Adrenal gland (tissue), 12 donors: ENCODE data around the gene ZNF557. TPM values are rescaled to one million over a fixed set of nuclear protein-coding genes. Genes with fewer than 3 reads are reported as not detected.
"Not testable (repeated sequence)": the region's sequence is repeated elsewhere in the genome, so short reads cannot be mapped to it uniquely, and the experiment has no call there.

ENCODE experiments used
- DNase-seq, 7 donors: peaks; one replicate each; pipeline ENCODE4 v3.0.0-alpha.2; 2019 to 2020
- H3K27ac ChIP-seq, 5 donors: fragments of 200-600 bp; sonication (generic) in 4 of 5; 1 replicate in 3 of 5; 2 replicates in 2 of 5; pipeline versions ENCODE4 v1.5.1 to v1.8.0; 2016 to 2020; ENCODE audit warnings: mild to moderate bottlenecking in 1 of 5
- H3K27me3 ChIP-seq: fragments of 200-600 bp; 2 replicates; pipeline ENCODE4 v1.8.0; 2021
- H3K36me3 ChIP-seq, 2 donors: fragments of 200-600 bp; replicated peaks in 1 of 2; 1 replicate in 1 of 2; 2 replicates in 1 of 2; pipeline versions ENCODE4 v1.5.1 to v1.8.0; 2018 to 2022
- H3K4me1 ChIP-seq, 2 donors: fragments of 200-600 bp; replicated peaks in 1 of 2; 1 replicate in 1 of 2; 2 replicates in 1 of 2; pipeline versions ENCODE4 v1.5.1 to v1.8.0; 2018 to 2021
- H3K4me3 ChIP-seq, 4 donors: fragments of 200-600 bp; sonication (generic) in 3 of 4; one replicate each; pipeline ENCODE4 v1.5.1; 2016 to 2018
- H3K9me3 ChIP-seq, 3 donors: fragments of 200-600 bp; sonication (generic) in 1 of 3; replicated peaks in 1 of 3; 1 replicate in 2 of 3; 2 replicates in 1 of 3; pipeline versions ENCODE4 v1.5.1 to v1.8.0; 2016 to 2021
- CTCF ChIP-seq, 6 experiments: fragments of 450-650 bp in 4 of 6; fragments of 200-600 bp in 2 of 6; sonication (generic) in 1 of 6; IDR thresholded peaks; 1 replicate in 5 of 6; 2 replicates in 1 of 6; pipeline versions ENCODE4 v1.5.1 to v1.8.0; 2016 to 2021; ENCODE audit warnings: antibody characterized with exemption in 6 of 6, mild to moderate bottlenecking in 2 of 6, moderate library complexity in 1 of 6
- POLR2A ChIP-seq, 2 donors: fragments of 450-650 bp; IDR thresholded peaks; one replicate each; pipeline ENCODE4 v1.6.1; 2017; ENCODE audit warnings: antibody characterized with exemption in 2 of 2, mild to moderate bottlenecking in 2 of 2, moderate library complexity in 1 of 2
- WGBS, 4 donors: extraction: QIAGEN DNeasy Blood & Tissue Kit in 2 of 4; methylation state at CpG; one replicate each; pipeline versions ENCODE4 v1.1.5 to v1.1.7; 2013 to 2017; 5-methylcytosine and 5-hydroxymethylcytosine counted together
- intact Hi-C, 2 donors: fragments of 100-400 bp; cut with DNase I; formaldehyde crosslinking; loops; one replicate each; pipeline versions ENCODE4 v1.14.1 to v1.15.0; 2022 to 2023
- polyA plus RNA-seq, 3 donors: library from polyadenylated mRNA; stranded (reverse); fragments of 200-250 nt in 2 of 3; fragments of 350-450 nt in 1 of 3; fragmentation: Illumina TruSeq in 1 of 3; extraction: RNeasy Lipid Tissue Mini Kit (QIAGEN cat#74804) in 1 of 3; gene quantifications; one replicate each; pipeline ENCODE4 v1.2.3, GENCODE V29; 2013 to 2014
- total RNA-seq, 9 donors: library from RNA; depleted of rRNA in 4 of 9; stranded (reverse); fragments of >200 nt in 4 of 9; fragments of 120-200 nt in 1 of 9; fragmentation: NEBNext Ultra II Directional in 1 of 9; extraction: Animal tissue kit (Norgen Biotek cat#: 25700) in 1 of 9; gene quantifications; one replicate each; pipeline versions ENCODE4 v1.1.0 to v1.2.4, GENCODE V29; 2013 to 2023
- donor health status: healthy with polysubstance abuse.
- donor health status: Bipolar disorder and iron deficiency.
- donor health status: DM: yes; HTN: yes; CAD: no.
- donor health status: DM: no; HTN: no; CAD: no.
- donor health status: DM: no; HTN: no; CAD: no.
- donor health status: DM: yes; HTN: yes; CAD: no.

Gene ZNF557
- total and polyA plus RNA-seq, 12 donors, result 2.2 to 13.7 (median 8.8) TPM

GRCh38 chr19:7063764-7064418 is 5.6 kb upstream of the ZNF557 start:
- TF ChIP-seq POLR2A (IDR thresholded peaks at IDR 0.05) (no peak), CTCF (IDR thresholded peaks at IDR 0.05) (no peak)
- H3K27ac ChIP-seq, result no peak overlapping the region
- no peaks in the 10 kb centered on the region for H3K27me3 ChIP-seq
- H3K36me3 ChIP-seq, result no peaks in the 10 kb centered on the region
- peak in 1 of 7 donors; percentile 45 for DNase-seq
- no peaks in the 10 kb centered on the region for H3K4me1 ChIP-seq
- intact Hi-C loops, result no loop called here
- H3K4me3 ChIP-seq, result no peak overlapping the region
- no peaks in the 10 kb centered on the region for H3K9me3 ChIP-seq
- 83 to 90% (median 86%) methylated on average over 8 to 9 of the region's 9 CpGs for WGBS, 4 donors

DNA sequence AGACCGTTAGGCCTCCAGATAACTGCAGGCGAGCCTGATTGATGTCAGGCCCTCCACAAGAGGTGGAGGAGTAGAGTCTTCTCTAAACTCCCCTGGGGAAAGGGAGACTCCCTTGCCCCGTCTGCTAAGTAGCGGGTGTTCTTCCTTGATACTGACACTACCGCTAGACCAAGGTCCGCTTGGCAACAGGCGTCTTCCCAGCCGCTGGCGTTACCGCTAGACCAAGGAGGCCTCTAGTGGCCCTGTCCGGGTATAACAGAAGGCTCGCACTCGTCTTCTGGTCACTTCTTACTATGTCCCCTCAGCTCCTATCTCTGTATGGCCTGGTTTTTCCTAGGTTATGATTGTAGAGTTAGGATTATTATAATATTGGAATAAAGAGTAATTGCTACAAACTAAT is 2.4 kb upstream of the ZNF557 start:
- H3K27me3 ChIP-seq, H3K4me3 ChIP-seq, H3K27ac ChIP-seq, intact Hi-C loops, H3K9me3 ChIP-seq: not testable (repeated sequence)
- WGBS, 4 donors, result 44 to 54% (median 49%) methylated on average over 10 to 13 of the region's 13 CpGs
- peaks cover 5 to 14% of the 10 kb centered on the region in 2 donors for H3K4me1 ChIP-seq
- peak in 2 of 6 experiments; percentile 13 to 27 for TF ChIP-seq CTCF (IDR thresholded peaks at IDR 0.05)
- peaks cover 0 to 12% of the 10 kb centered on the region in 2 donors for H3K36me3 ChIP-seq
- peak in 6 of 7 donors; percentile 29 to 61 (median 38) for DNase-seq

GRCh38 chr19:7067716-7068115 is 1.8 kb upstream of the ZNF557 start:
- no peak overlapping the region for H3K4me3 ChIP-seq
- H3K27ac ChIP-seq, result no peak overlapping the region
- peaks cover 0 to 18% of the 10 kb centered on the region in 2 donors for H3K36me3 ChIP-seq
- TF ChIP-seq CTCF (IDR thresholded peaks at IDR 0.05), result no peak
- no peak for TF ChIP-seq POLR2A (IDR thresholded peaks at IDR 0.05)
- no peaks in the 10 kb centered on the region for H3K9me3 ChIP-seq
- H3K4me1 ChIP-seq, result peaks cover 5 to 14% of the 10 kb centered on the region in 2 donors
- no peaks in the 10 kb centered on the region for H3K27me3 ChIP-seq
- WGBS, 4 donors, result 85 to 89% (median 88%) methylated on average over 2 of the region's 2 CpGs
- intact Hi-C loops, result no loop called here
- DNase-seq, result no peak

DNA sequence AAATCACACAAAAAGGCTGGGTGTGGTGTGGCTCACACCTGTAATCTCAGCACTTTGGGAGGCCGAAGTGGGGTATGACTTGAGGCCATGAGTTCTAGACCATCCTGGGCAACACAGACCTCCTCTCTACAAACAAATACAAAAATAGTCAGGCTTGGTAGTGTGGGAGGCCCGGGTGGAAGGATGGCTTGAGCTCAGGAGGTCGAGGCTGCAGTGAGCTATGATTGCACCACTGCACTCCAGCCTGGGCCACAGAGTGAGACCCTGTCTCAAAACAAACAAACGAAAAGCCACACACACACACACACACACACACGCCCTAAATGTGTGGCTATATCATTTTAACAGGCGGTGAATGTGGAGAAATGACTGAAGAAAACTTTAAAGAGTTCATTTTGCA is 904 bp upstream of the ZNF557 start:
- peaks cover 0 to 25% of the 10 kb centered on the region in 2 donors for H3K36me3 ChIP-seq
- 75 to 85% (median 82%) methylated on average over 6 of the region's 6 CpGs for WGBS, 4 donors
- intact Hi-C loops, result no loop called here
- peak in 1 of 7 donors; percentile 50 for DNase-seq
- TF ChIP-seq POLR2A (IDR thresholded peaks at IDR 0.05), result no peak
- no peak for TF ChIP-seq CTCF (IDR thresholded peaks at IDR 0.05)
- H3K4me3 ChIP-seq, result peak overlapping the region in 1 of 4 donors; percentile 73
- no peaks in the 10 kb centered on the region for H3K9me3 ChIP-seq
- peak overlapping the region in 1 of 5 donors; percentile 78 for H3K27ac ChIP-seq
- peaks cover 5 to 14% of the 10 kb centered on the region in 2 donors for H3K4me1 ChIP-seq
- H3K27me3 ChIP-seq, result no peaks in the 10 kb centered on the region
